K562 (cell line): Measurements from ENCODE around the gene PDE3A. TPM values are rescaled to one million over a fixed set of nuclear protein-coding genes. Genes with fewer than 3 reads are reported as not detected.

Experiments used
- ATAC-seq: fragments of 200-7000 bp; cut with Tn5 transposase; 3 replicates; pipeline ENCODE4 v1.9.1; 2020; ENCODE audit warnings: moderate library complexity
- BruUV-seq: library from RNA; stranded (reverse); fragments of 400-500 nt; replicated peaks from 2 replicates; lab custom pipeline; 2021; lab: Mats Ljungman, UMichigan
- CTCF ChIA-PET: fragments of 300-600 bp; formaldehyde crosslinking; extraction: SDS; loops from one replicate; lab custom pipeline; 2021; ENCODE audit warnings: low intra/inter-chr PET ratio; lab: Yijun Ruan, JAX
- POLR2A ChIA-PET: fragments of 300-600, 350-650 bp; sonication (Branson Sonifier 250); formaldehyde crosslinking; extraction: SDS; loops from one replicate; lab custom pipeline; 2021; ENCODE audit warnings: antibody characterized with exemption, inconsistent platforms; lab: Yijun Ruan, JAX
- DNase-seq, 4 experiments: peaks; one replicate each; pipeline versions ENCODE4 v3.0.0 to v3.0.0-alpha.2; 2011 to 2018; ENCODE audit warnings: low spot score in 3 of 4, mixed read lengths in 3 of 4; ENCODE audit errors: extremely low read depth in 1 of 4
- FAIRE-seq: peaks from 2 replicates; lab custom pipeline; 2011; peaks lifted over from hg19 to GRCh38; lab: Jason Lieb, UNC
- H2AFZ ChIP-seq: 2 replicates; pipeline ENCODE4 v1.6.0; 2011; ENCODE audit warnings: low read depth, low read length, control low read depth, inconsistent platforms
- H3K27ac ChIP-seq: fragments of 200-600 bp; 3 replicates; pipeline ENCODE4 v1.8.0; 2011; ENCODE audit warnings: low read depth, mild to moderate bottlenecking, control low read depth, inconsistent platforms, low read length, moderate library complexity, mixed read lengths; ENCODE audit errors: extremely low read depth
- H3K27me3 ChIP-seq, 2 experiments: fragments of 300-600 bp in 1 of 2; 2 replicates in 1 of 2; 3 replicates in 1 of 2; pipeline versions ENCODE4 v1.6.0 to v1.8.0; 2011; ENCODE audit warnings: inconsistent platforms in 2 of 2, low read length in 2 of 2, mild to moderate bottlenecking in 1 of 2, mixed read lengths in 1 of 2, moderate library complexity in 1 of 2; ENCODE audit not compliant: control insufficient read depth in 2 of 2, insufficient read depth in 2 of 2
- H3K36me3 ChIP-seq: fragments of 300-600 bp; 3 replicates; pipeline ENCODE4 v1.8.0; 2011; ENCODE audit warnings: mild to moderate bottlenecking, low read length, inconsistent platforms; ENCODE audit not compliant: control insufficient read depth, insufficient read depth
- H3K4me1 ChIP-seq, 2 experiments: fragments of 200-600 bp in 1 of 2; replicated peaks in 1 of 2; 2 replicates in 1 of 2; 3 replicates in 1 of 2; pipeline versions ENCODE4 v1.5.1 to v1.8.0; 2011; ENCODE audit warnings: inconsistent platforms in 2 of 2, low read length in 2 of 2, mild to moderate bottlenecking in 1 of 2, mixed read lengths in 1 of 2, moderate library complexity in 1 of 2; ENCODE audit not compliant: control insufficient read depth in 2 of 2, insufficient read depth in 2 of 2
- H3K4me2 ChIP-seq: 2 replicates; pipeline ENCODE4 v1.6.1; 2011; ENCODE audit warnings: low read length, control low read depth, inconsistent platforms, mixed read lengths; ENCODE audit not compliant: insufficient read depth
- H3K4me3 ChIP-seq: fragments of 200-600 bp; sonication (generic), shearing (Covaris generic); 2 replicates; pipeline ENCODE4 v1.5.1; 2016; ENCODE audit warnings: control low read depth, inconsistent platforms
- H3K79me2 ChIP-seq: fragments of 200-600 bp; 3 replicates; pipeline ENCODE4 v1.8.0; 2011; ENCODE audit warnings: low read length, inconsistent platforms; ENCODE audit not compliant: control insufficient read depth, insufficient read depth
- H3K9ac ChIP-seq, 2 experiments: 2 replicates each; pipeline versions ENCODE4 v1.6.0 to v1.6.1; 2011; ENCODE audit warnings: low read depth in 2 of 2, low read length in 2 of 2, control low read depth in 1 of 2, inconsistent platforms in 1 of 2, mild to moderate bottlenecking in 1 of 2, mixed read lengths in 1 of 2; ENCODE audit not compliant: insufficient read depth in 1 of 2
- H3K9me1 ChIP-seq: one replicate; pipeline ENCODE4 v1.6.0; 2011; ENCODE audit warnings: inconsistent platforms, mild to moderate bottlenecking, low read length, moderate library complexity; ENCODE audit not compliant: control insufficient read depth, insufficient read depth
- H3K9me3 ChIP-seq: replicated peaks from 2 replicates; pipeline ENCODE4 v1.5.1; 2011; ENCODE audit warnings: low read depth, low read length, inconsistent platforms; ENCODE audit not compliant: control insufficient read depth, insufficient read depth
- H4K20me1 ChIP-seq: replicated peaks from 2 replicates; pipeline ENCODE4 v1.6.1; 2011; ENCODE audit warnings: low read length, inconsistent platforms, mixed read lengths; ENCODE audit not compliant: control insufficient read depth, insufficient read depth
- EP300 ChIP-seq: IDR thresholded peaks from 2 replicates; pipeline ENCODE4 v1.6.1; 2012; ENCODE audit warnings: low read length, improper control_type of control experiment
- WGBS: fragments of 100-300 bp; shearing (Covaris generic); methylation state at CpG from one replicate; pipeline ENCODE4 v1.1.6; 2016; ENCODE audit warnings: low coverage, mixed read lengths; ENCODE audit not compliant: insufficient coverage; ENCODE audit errors: missing lambda C conversion rate; 5-methylcytosine and 5-hydroxymethylcytosine counted together
- in situ Hi-C: fragments of 300-500 bp; cut with MboI; formaldehyde crosslinking; loops from 4 replicates; pipeline ENCODE4 v1.15.0; 2018; ENCODE audit warnings: inconsistent platforms, mixed read lengths
- intact Hi-C: fragments of 100-400 bp; cut with micrococcal nuclease; formaldehyde crosslinking; loops from 2 replicates; pipeline ENCODE4 v1.14.2; 2022
- polyA plus RNA-seq, 8 experiments: library from polyadenylated mRNA; depleted of rRNA in 4 of 8; stranded (reverse) in 5 of 8; unstranded in 3 of 8; fragments of >200 nt; fragmentation: Nextera tagmentation in 2 of 8; fragmentation: Illumina TruSeq in 1 of 8; extraction: Ambion mirVana in 2 of 8; extraction: Trizol in 1 of 8; gene quantifications; 2 replicates each; pipeline versions ENCODE4 v1.2.1 to v1.2.3, GENCODE V29; 2011 to 2014; ENCODE audit warnings: inconsistent platforms in 1 of 8, missing spikeins in 1 of 8
- total RNA-seq, 7 experiments: library from RNA; depleted of rRNA in 6 of 7; stranded (reverse); fragments of >200 nt in 6 of 7; fragmentation: Illumina TruSeq in 2 of 7; extraction: Trizol in 2 of 7; gene quantifications; 2 replicates each; pipeline versions ENCODE4 v1.2.1 to v1.2.3, GENCODE V29; 2011 to 2021; ENCODE audit warnings: low replicate concordance in 1 of 7
- TF ChIP-seq, protein P1 (sequence below): fragments of 200-600 bp; sonication (generic); IDR thresholded peaks from one replicate; pipeline ENCODE4 v1.6.1; 2012; ENCODE audit warnings: mild to moderate bottlenecking, low read depth, low read length, inconsistent platforms

Gene PDE3A
- total and polyA plus RNA-seq, 9 of the 15 experiments (the other 6 are each of a cell fraction or from before 2014, with no cell fraction given) = 0.02 TPM; not detected in 8

DNA sequence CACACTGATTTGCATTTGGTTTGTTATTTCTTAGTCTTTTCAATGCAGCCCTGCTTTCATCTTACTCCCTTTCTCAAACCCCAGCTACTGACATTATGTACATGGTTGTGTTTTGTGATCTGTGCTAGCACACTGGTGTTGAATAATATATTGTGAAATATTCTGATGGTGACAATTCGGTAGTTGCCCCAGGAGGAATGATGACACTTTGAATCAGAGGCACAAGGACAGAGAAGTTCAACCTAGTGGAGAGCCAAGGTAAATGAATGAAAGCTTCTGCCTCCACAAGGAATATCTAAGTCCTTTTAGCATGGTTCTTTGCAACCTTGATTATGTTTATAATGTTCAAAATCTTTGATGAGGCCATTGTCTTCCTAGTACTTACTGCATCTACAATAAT lies 159.9 kb downstream of the PDE3A start:
- H3K4me2 ChIP-seq = no peak overlapping the region
- H3K36me3 ChIP-seq = no peaks in the 10 kb centered on the region
- POLR2A ChIA-PET = no interaction called here
- TF ChIP-seq, protein P1, sequence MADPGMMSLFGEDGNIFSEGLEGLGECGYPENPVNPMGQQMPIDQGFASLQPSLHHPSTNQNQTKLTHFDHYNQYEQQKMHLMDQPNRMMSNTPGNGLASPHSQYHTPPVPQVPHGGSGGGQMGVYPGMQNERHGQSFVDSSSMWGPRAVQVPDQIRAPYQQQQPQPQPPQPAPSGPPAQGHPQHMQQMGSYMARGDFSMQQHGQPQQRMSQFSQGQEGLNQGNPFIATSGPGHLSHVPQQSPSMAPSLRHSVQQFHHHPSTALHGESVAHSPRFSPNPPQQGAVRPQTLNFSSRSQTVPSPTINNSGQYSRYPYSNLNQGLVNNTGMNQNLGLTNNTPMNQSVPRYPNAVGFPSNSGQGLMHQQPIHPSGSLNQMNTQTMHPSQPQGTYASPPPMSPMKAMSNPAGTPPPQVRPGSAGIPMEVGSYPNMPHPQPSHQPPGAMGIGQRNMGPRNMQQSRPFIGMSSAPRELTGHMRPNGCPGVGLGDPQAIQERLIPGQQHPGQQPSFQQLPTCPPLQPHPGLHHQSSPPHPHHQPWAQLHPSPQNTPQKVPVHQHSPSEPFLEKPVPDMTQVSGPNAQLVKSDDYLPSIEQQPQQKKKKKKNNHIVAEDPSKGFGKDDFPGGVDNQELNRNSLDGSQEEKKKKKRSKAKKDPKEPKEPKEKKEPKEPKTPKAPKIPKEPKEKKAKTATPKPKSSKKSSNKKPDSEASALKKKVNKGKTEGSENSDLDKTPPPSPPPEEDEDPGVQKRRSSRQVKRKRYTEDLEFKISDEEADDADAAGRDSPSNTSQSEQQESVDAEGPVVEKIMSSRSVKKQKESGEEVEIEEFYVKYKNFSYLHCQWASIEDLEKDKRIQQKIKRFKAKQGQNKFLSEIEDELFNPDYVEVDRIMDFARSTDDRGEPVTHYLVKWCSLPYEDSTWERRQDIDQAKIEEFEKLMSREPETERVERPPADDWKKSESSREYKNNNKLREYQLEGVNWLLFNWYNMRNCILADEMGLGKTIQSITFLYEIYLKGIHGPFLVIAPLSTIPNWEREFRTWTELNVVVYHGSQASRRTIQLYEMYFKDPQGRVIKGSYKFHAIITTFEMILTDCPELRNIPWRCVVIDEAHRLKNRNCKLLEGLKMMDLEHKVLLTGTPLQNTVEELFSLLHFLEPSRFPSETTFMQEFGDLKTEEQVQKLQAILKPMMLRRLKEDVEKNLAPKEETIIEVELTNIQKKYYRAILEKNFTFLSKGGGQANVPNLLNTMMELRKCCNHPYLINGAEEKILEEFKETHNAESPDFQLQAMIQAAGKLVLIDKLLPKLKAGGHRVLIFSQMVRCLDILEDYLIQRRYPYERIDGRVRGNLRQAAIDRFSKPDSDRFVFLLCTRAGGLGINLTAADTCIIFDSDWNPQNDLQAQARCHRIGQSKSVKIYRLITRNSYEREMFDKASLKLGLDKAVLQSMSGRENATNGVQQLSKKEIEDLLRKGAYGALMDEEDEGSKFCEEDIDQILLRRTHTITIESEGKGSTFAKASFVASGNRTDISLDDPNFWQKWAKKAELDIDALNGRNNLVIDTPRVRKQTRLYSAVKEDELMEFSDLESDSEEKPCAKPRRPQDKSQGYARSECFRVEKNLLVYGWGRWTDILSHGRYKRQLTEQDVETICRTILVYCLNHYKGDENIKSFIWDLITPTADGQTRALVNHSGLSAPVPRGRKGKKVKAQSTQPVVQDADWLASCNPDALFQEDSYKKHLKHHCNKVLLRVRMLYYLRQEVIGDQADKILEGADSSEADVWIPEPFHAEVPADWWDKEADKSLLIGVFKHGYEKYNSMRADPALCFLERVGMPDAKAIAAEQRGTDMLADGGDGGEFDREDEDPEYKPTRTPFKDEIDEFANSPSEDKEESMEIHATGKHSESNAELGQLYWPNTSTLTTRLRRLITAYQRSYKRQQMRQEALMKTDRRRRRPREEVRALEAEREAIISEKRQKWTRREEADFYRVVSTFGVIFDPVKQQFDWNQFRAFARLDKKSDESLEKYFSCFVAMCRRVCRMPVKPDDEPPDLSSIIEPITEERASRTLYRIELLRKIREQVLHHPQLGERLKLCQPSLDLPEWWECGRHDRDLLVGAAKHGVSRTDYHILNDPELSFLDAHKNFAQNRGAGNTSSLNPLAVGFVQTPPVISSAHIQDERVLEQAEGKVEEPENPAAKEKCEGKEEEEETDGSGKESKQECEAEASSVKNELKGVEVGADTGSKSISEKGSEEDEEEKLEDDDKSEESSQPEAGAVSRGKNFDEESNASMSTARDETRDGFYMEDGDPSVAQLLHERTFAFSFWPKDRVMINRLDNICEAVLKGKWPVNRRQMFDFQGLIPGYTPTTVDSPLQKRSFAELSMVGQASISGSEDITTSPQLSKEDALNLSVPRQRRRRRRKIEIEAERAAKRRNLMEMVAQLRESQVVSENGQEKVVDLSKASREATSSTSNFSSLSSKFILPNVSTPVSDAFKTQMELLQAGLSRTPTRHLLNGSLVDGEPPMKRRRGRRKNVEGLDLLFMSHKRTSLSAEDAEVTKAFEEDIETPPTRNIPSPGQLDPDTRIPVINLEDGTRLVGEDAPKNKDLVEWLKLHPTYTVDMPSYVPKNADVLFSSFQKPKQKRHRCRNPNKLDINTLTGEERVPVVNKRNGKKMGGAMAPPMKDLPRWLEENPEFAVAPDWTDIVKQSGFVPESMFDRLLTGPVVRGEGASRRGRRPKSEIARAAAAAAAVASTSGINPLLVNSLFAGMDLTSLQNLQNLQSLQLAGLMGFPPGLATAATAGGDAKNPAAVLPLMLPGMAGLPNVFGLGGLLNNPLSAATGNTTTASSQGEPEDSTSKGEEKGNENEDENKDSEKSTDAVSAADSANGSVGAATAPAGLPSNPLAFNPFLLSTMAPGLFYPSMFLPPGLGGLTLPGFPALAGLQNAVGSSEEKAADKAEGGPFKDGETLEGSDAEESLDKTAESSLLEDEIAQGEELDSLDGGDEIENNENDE = no peak
- no peak for TF ChIP-seq EP300
- no peak overlapping the region for H3K27ac ChIP-seq
- in situ Hi-C loops = no loop called here
- H3K9me1 ChIP-seq = no peaks in the 10 kb centered on the region
- no peaks in the 10 kb centered on the region for H3K9me3 ChIP-seq
- 0% methylated on average over 1 of the region's 1 CpG for WGBS
- no peak for DNase-seq
- no TSS peak for BruUV-seq
- no peaks in the 10 kb centered on the region for H3K4me1 ChIP-seq
- H3K4me3 ChIP-seq = no peak overlapping the region
- ATAC-seq = no peak
- no peak overlapping the region for H3K9ac ChIP-seq
- CTCF ChIA-PET = no interaction called here
- intact Hi-C loops = no loop called here
- no peaks in the 10 kb centered on the region for H3K27me3 ChIP-seq
- no peak for FAIRE-seq
- H2AFZ ChIP-seq = no peak overlapping the region
- H3K79me2 ChIP-seq = no peaks in the 10 kb centered on the region
- H4K20me1 ChIP-seq = no peaks in the 10 kb centered on the region
